HepG2 (cell line): ENCODE measurements around the gene SP110. TPM values are rescaled to one million over a fixed set of nuclear protein-coding genes. Genes with fewer than 3 reads are reported as not detected.

Source experiments
- ATAC-seq: fragments of 200-7000 bp; cut with Tn5 transposase; 3 replicates; pipeline ENCODE4 v1.9.1; 2020; ENCODE audit warnings: mild to moderate bottlenecking, moderate library complexity
- BruUV-seq: library from RNA; stranded (reverse); fragments of 400-500 nt; replicated peaks from 2 replicates; lab custom pipeline; 2021; lab: Mats Ljungman, UMichigan
- CTCF ChIA-PET: fragments of 300-600 bp; formaldehyde crosslinking; extraction: SDS; loops from one replicate; lab custom pipeline; 2021; ENCODE audit warnings: low total read pairs, inconsistent platforms, low intra/inter-chr PET ratio; lab: Yijun Ruan, JAX
- POLR2A ChIA-PET: fragments of 350-600 bp; sonication (Branson Sonifier 250); formaldehyde crosslinking; loops from one replicate; lab custom pipeline; 2020; ENCODE audit warnings: antibody characterized with exemption, inconsistent platforms; lab: Yijun Ruan, JAX
- DNase-seq: peaks from one replicate; pipeline ENCODE4 v3.0.0-alpha.2; 2015; ENCODE audit warnings: low spot score
- FAIRE-seq: peaks from 3 replicates; lab custom pipeline; 2011; peaks lifted over from hg19 to GRCh38; lab: Jason Lieb, UNC
- H2AFZ ChIP-seq: one replicate; pipeline ENCODE4 v1.6.1; 2011; ENCODE audit warnings: low read length, inconsistent platforms
- H3K27ac ChIP-seq: fragments of 300-600 bp; 3 replicates; pipeline ENCODE4 v1.8.0; 2011; ENCODE audit warnings: mixed run types, mild to moderate bottlenecking, mixed read lengths, low read length, inconsistent platforms; ENCODE audit not compliant: insufficient read depth; ENCODE audit errors: extremely low read length
- H3K27me3 ChIP-seq, 2 experiments: fragments of 200-600 bp in 1 of 2; 2 replicates in 1 of 2; 3 replicates in 1 of 2; pipeline versions ENCODE4 v1.6.0 to v1.8.0; 2011; ENCODE audit warnings: low read length in 2 of 2, mild to moderate bottlenecking in 2 of 2, moderate library complexity in 2 of 2, inconsistent platforms in 1 of 2; ENCODE audit not compliant: insufficient read depth in 2 of 2, control insufficient read depth in 1 of 2
- H3K36me3 ChIP-seq, 2 experiments: fragments of 200-600 bp in 1 of 2; replicated peaks in 1 of 2; 2 replicates in 1 of 2; 3 replicates in 1 of 2; pipeline versions ENCODE4 v1.5.1 to v1.8.0; 2011; ENCODE audit warnings: low read length in 2 of 2, inconsistent platforms in 1 of 2; ENCODE audit not compliant: insufficient read depth in 2 of 2, control insufficient read depth in 1 of 2
- H3K4me1 ChIP-seq: 2 replicates; pipeline ENCODE4 v1.5.1; 2012; ENCODE audit warnings: low read length, inconsistent platforms; ENCODE audit not compliant: insufficient read depth
- H3K4me2 ChIP-seq: 2 replicates; pipeline ENCODE4 v1.6.0; 2011; ENCODE audit warnings: low read depth, low read length, inconsistent platforms
- H3K4me3 ChIP-seq, 3 experiments: fragments of 200-600 bp in 1 of 3; sonication (generic), shearing (Covaris generic) in 1 of 3; replicated peaks in 1 of 3; 2 replicates each; pipeline ENCODE4 v1.5.1; 2011 to 2016; ENCODE audit warnings: low read length in 3 of 3, inconsistent platforms in 2 of 3, low read depth in 2 of 3, mild to moderate bottlenecking in 2 of 3, control low read depth in 1 of 3, mixed read lengths in 1 of 3; ENCODE audit not compliant: insufficient read depth in 1 of 3
- H3K79me2 ChIP-seq: one replicate; pipeline ENCODE4 v1.6.1; 2011; ENCODE audit warnings: low read length, inconsistent platforms; ENCODE audit not compliant: insufficient read depth
- H3K9ac ChIP-seq: 2 replicates; pipeline ENCODE4 v1.6.0; 2011; ENCODE audit warnings: mild to moderate bottlenecking, low read depth, low read length, inconsistent platforms; ENCODE audit not compliant: insufficient read depth
- H3K9me3 ChIP-seq: 2 replicates; pipeline ENCODE4 v1.5.1; 2012; ENCODE audit warnings: mild to moderate bottlenecking, low read length
- H4K20me1 ChIP-seq: 2 replicates; pipeline ENCODE4 v1.6.0; 2011; ENCODE audit warnings: inconsistent platforms, mild to moderate bottlenecking, low read length, moderate library complexity; ENCODE audit not compliant: insufficient read depth
- ARNT ChIP-seq: fragments of 450-650 bp; IDR thresholded peaks from 2 replicates; pipeline ENCODE4 v1.6.1; 2017
- BCL6 ChIP-seq: IDR thresholded peaks from 2 replicates; pipeline ENCODE4 v1.6.1; 2016; ENCODE audit warnings: missing genetic modification reagents, missing compliant biosample characterization
- GATAD2A ChIP-seq: IDR thresholded peaks from 2 replicates; pipeline ENCODE4 v1.6.1; 2016
- HMG20A ChIP-seq: IDR thresholded peaks from 2 replicates; pipeline ENCODE4 v1.6.1; 2016; ENCODE audit warnings: borderline replicate concordance
- NFIB ChIP-seq: sonication (generic); formaldehyde crosslinking; IDR thresholded peaks from 2 replicates; pipeline ENCODE4 v1.9.0; 2021; ENCODE audit warnings: missing genetic modification reagents, mild to moderate bottlenecking, borderline replicate concordance
- NR3C1 ChIP-seq: sonication (generic); formaldehyde crosslinking; IDR thresholded peaks from 2 replicates; pipeline ENCODE4 v1.4.0; 2020; ENCODE audit warnings: missing genetic modification reagents
- SIX1 ChIP-seq: sonication (generic); formaldehyde crosslinking; IDR thresholded peaks from 2 replicates; pipeline ENCODE4 v1.4.0; 2020; ENCODE audit warnings: missing genetic modification reagents, borderline replicate concordance
- TAF15 ChIP-seq: fragments of 200-400 bp; formaldehyde crosslinking; IDR thresholded peaks from one replicate; pipeline ENCODE4 v1.6.1; 2018; ENCODE audit warnings: mild to moderate bottlenecking, low read depth, low read length; ENCODE audit not compliant: poor library complexity, severe bottlenecking
- TARDBP ChIP-seq: sonication (generic); formaldehyde crosslinking; IDR thresholded peaks from 2 replicates; pipeline ENCODE4 v1.8.0; 2022; ENCODE audit warnings: mild to moderate bottlenecking, missing genetic modification reagents
- TBX2 ChIP-seq: sonication (generic); formaldehyde crosslinking; IDR thresholded peaks from 2 replicates; pipeline ENCODE4 v1.5.0; 2020; ENCODE audit warnings: missing genetic modification reagents, mild to moderate bottlenecking, borderline replicate concordance
- ZBTB7A ChIP-seq: sonication (generic); formaldehyde crosslinking; IDR thresholded peaks from 2 replicates; pipeline ENCODE4 v1.8.0; 2022; ENCODE audit warnings: mild to moderate bottlenecking, missing genetic modification reagents
- ZMYM4 ChIP-seq: sonication (generic); formaldehyde crosslinking; IDR thresholded peaks from 2 replicates; pipeline ENCODE4 v1.8.1; 2023; ENCODE audit warnings: mild to moderate bottlenecking, missing genetic modification reagents
- ZNF282 ChIP-seq: fragments of 450-650 bp; IDR thresholded peaks from 2 replicates; pipeline ENCODE4 v1.6.1; 2018; ENCODE audit not compliant: partially characterized antibody
- ZNF577 ChIP-seq: sonication (generic); formaldehyde crosslinking; IDR thresholded peaks from 2 replicates; pipeline ENCODE4 v1.4.0; 2020; ENCODE audit warnings: mild to moderate bottlenecking, low read depth, missing genetic modification reagents, borderline replicate concordance
- WGBS: methylation state at CpG from one replicate; pipeline ENCODE4 v1.1.6; 2017; ENCODE audit warnings: low lambda C conversion rate; 5-methylcytosine and 5-hydroxymethylcytosine counted together
- in situ Hi-C: cut with HindIII; loops from 2 replicates; pipeline ENCODE4 v1.10.0; 2017; ENCODE audit warnings: low pct_unique_long_range_greater_than_20kb; ENCODE audit not compliant: extremely low pct_ligation_motif_present
- intact Hi-C: fragments of 100-400 bp; cut with micrococcal nuclease; formaldehyde crosslinking; loops from one replicate; pipeline ENCODE4 v1.10.0; 2022; ENCODE audit not compliant: unreplicated experiment
- polyA plus RNA-seq, 8 experiments: library from polyadenylated mRNA; depleted of rRNA in 3 of 8; stranded (reverse) in 7 of 8; unstranded in 1 of 8; fragments of >200 nt; fragmentation: Illumina TruSeq in 4 of 8; extraction: Trizol in 4 of 8; gene quantifications; 2 replicates each; pipeline versions ENCODE4 v1.2.1 to v1.2.3, GENCODE V29; 2011 to 2016; ENCODE audit warnings: low read depth in 4 of 8, missing spikeins in 1 of 8, mixed read lengths in 1 of 8; ENCODE audit not compliant: insufficient read depth in 1 of 8
- total RNA-seq, 5 experiments: library from RNA; depleted of rRNA; stranded (reverse); fragments of >200 nt; fragmentation: Illumina TruSeq; extraction: Trizol; gene quantifications; 2 replicates each; pipeline ENCODE4 v1.2.3, GENCODE V29; 2016; ENCODE audit warnings: low read depth in 1 of 5
- TF ChIP-seq, protein P1 (sequence below): sonication (generic); formaldehyde crosslinking; IDR thresholded peaks from 2 replicates; pipeline ENCODE4 v1.4.0; 2020; ENCODE audit warnings: missing genetic modification reagents
- TF ChIP-seq, protein P2 (sequence below): sonication (generic); formaldehyde crosslinking; IDR thresholded peaks from 2 replicates; pipeline ENCODE4 v1.8.0; 2022; ENCODE audit warnings: missing genetic modification reagents, mild to moderate bottlenecking, moderate library complexity, borderline replicate concordance

Gene SP110
- total and polyA plus RNA-seq, 2 of the 13 experiments (the other 11 are each of a cell fraction or from before 2014, with no cell fraction given): 7.9 to 10.4 TPM

DNA sequence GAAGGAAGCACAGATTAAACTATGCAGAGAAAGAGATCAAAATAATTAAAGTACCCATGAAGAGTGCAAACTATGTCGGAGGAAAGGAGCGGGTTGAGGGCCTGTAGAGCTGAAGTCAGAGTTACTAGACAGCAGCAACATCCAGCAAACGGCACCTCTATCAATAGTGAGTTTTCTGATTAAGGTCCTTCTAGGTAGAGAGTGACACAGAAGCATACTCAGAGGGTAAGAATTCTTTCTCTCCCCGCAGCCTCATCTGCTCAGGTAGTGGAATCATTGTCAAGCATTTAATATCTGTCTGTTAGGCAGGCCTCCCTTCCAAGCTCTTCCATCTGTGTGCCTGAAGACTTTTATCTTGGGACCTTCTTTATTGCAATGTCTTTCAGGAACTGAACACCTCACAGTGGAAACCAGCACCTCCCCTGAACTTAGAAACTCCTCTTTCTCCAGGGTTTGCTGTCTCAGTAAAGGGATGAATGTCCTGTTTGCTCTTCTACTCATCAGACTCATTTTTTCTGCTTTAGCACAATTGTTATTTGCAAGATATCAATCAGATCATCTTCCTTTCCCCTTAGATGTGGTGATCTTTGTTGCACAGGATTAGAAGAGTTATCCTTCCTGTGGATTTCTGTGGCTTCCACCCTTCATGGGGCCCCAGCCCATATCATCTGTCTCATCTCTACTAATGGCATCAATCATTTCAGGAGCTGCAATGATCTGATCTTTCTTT, 34.5 kb upstream of the SP110 start:
- intact Hi-C loops (no loop called here), in situ Hi-C loops (no loop called here)
- Histone ChIP-seq H3K9me3 (no peaks in the 10 kb centered on the region), H3K36me3 (no peaks in the 10 kb centered on the region), H3K4me3 (no peak overlapping the region), H2AFZ (no peak overlapping the region), H3K9ac (no peak overlapping the region), H3K27ac (no peak overlapping the region), H3K4me2 (no peak overlapping the region), H3K4me1 (no peaks in the 10 kb centered on the region), H4K20me1 (no peaks in the 10 kb centered on the region), H3K79me2 (no peaks in the 10 kb centered on the region), H3K27me3 (peaks cover 0 to 13% of the 10 kb centered on the region in 2 experiments; a peak in 1 of 5 replicates)
- ChIA-PET POLR2A (no interaction called here), CTCF (no interaction called here)
- ATAC-seq (no peak), DNase-seq (no peak), FAIRE-seq (no peak)
- BruUV-seq: no TSS peak
- 5% methylated on average over 4 of the region's 4 CpGs for WGBS
- TF ChIP-seq GATAD2A (CRISPR knock-in tag): no peak
- no peak for TF ChIP-seq ZBTB7A (CRISPR knock-in tag)
- no peak for TF ChIP-seq TBX2 (CRISPR knock-in tag)
- TF ChIP-seq ZMYM4 (CRISPR knock-in tag): no peak
- TF ChIP-seq, protein P1, sequence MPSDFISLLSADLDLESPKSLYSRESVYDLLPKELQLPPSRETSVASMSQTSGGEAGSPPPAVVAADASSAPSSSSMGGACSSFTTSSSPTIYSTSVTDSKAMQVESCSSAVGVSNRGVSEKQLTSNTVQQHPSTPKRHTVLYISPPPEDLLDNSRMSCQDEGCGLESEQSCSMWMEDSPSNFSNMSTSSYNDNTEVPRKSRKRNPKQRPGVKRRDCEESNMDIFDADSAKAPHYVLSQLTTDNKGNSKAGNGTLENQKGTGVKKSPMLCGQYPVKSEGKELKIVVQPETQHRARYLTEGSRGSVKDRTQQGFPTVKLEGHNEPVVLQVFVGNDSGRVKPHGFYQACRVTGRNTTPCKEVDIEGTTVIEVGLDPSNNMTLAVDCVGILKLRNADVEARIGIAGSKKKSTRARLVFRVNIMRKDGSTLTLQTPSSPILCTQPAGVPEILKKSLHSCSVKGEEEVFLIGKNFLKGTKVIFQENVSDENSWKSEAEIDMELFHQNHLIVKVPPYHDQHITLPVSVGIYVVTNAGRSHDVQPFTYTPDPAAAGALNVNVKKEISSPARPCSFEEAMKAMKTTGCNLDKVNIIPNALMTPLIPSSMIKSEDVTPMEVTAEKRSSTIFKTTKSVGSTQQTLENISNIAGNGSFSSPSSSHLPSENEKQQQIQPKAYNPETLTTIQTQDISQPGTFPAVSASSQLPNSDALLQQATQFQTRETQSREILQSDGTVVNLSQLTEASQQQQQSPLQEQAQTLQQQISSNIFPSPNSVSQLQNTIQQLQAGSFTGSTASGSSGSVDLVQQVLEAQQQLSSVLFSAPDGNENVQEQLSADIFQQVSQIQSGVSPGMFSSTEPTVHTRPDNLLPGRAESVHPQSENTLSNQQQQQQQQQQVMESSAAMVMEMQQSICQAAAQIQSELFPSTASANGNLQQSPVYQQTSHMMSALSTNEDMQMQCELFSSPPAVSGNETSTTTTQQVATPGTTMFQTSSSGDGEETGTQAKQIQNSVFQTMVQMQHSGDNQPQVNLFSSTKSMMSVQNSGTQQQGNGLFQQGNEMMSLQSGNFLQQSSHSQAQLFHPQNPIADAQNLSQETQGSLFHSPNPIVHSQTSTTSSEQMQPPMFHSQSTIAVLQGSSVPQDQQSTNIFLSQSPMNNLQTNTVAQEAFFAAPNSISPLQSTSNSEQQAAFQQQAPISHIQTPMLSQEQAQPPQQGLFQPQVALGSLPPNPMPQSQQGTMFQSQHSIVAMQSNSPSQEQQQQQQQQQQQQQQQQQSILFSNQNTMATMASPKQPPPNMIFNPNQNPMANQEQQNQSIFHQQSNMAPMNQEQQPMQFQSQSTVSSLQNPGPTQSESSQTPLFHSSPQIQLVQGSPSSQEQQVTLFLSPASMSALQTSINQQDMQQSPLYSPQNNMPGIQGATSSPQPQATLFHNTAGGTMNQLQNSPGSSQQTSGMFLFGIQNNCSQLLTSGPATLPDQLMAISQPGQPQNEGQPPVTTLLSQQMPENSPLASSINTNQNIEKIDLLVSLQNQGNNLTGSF: no peak
- TF ChIP-seq TARDBP (CRISPR knock-in tag): no peak
- no peak for TF ChIP-seq NFIB (CRISPR knock-in tag)
- TF ChIP-seq SIX1: no peak
- TF ChIP-seq ARNT: no peak
- no peak for TF ChIP-seq HMG20A (CRISPR knock-in tag)
- TF ChIP-seq TAF15: no peak
- TF ChIP-seq ZNF577: no peak
- TF ChIP-seq BCL6 (CRISPR knock-in tag): no peak
- TF ChIP-seq, protein P2, sequence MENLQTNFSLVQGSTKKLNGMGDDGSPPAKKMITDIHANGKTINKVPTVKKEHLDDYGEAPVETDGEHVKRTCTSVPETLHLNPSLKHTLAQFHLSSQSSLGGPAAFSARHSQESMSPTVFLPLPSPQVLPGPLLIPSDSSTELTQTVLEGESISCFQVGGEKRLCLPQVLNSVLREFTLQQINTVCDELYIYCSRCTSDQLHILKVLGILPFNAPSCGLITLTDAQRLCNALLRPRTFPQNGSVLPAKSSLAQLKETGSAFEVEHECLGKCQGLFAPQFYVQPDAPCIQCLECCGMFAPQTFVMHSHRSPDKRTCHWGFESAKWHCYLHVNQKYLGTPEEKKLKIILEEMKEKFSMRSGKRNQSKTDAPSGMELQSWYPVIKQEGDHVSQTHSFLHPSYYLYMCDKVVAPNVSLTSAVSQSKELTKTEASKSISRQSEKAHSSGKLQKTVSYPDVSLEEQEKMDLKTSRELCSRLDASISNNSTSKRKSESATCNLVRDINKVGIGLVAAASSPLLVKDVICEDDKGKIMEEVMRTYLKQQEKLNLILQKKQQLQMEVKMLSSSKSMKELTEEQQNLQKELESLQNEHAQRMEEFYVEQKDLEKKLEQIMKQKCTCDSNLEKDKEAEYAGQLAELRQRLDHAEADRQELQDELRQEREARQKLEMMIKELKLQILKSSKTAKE (CRISPR knock-in tag): no peak
- no peak for TF ChIP-seq NR3C1 (CRISPR knock-in tag)
- TF ChIP-seq ZNF282: no peak
